Spleen (tissue), 7 donors: ENCODE data around the gene B4GALNT4.
A peak's percentile ranks its signal among the peaks of the same experiment; 100 is the strongest.

Experiments
- CTCF ChIP-seq, 11 experiments: fragments of 200-600 bp in 7 of 11; fragments of 450-650 bp in 4 of 11; sonication (generic) in 4 of 11; IDR thresholded peaks in 8 of 11; conservative IDR thresholded peaks in 3 of 11; 1 replicate in 7 of 11; 2 replicates in 4 of 11; pipeline versions ENCODE4 v1.4.0 to v1.8.0; 2016 to 2021; ENCODE audit warnings: antibody characterized with exemption in 11 of 11, inconsistent platforms in 4 of 11, mild to moderate bottlenecking in 1 of 11
- POLR2A ChIP-seq, 3 donors: fragments of 450-650 bp; IDR thresholded peaks; one replicate each; pipeline ENCODE4 v1.5.1; 2017; ENCODE audit warnings: antibody characterized with exemption in 3 of 3, mild to moderate bottlenecking in 1 of 3
- donor health status: DM: no; HTN: no; CAD: no; lungs with moderate emphysema.
- donor health status: DM: no; HTN: no; CAD: no.
- donor health status: DM: no; HTN: no; CAD: no.

- TF ChIP-seq POLR2A (IDR thresholded peaks at IDR 0.05) = no peak
- TF ChIP-seq CTCF (IDR thresholded peaks at IDR 0.05 in 8 of 11, conservative IDR thresholded peaks at IDR 0.05 in 3 of 11) = peak in 1 of 11 experiments; percentile 21
Measured at GRCh38 chr11:405323-405953, 36.1 kb downstream of the B4GALNT4 start.
